Gastroesophageal sphincter (tissue), 4 donors: ENCODE results near the gene CACNA1C. TPM values are rescaled to one million over a fixed set of nuclear protein-coding genes. Genes with fewer than 3 reads are reported as not detected.
A peak's percentile ranks its signal among the peaks of the same experiment; 100 is the strongest.

Source experiments
- ATAC-seq: fragments of 150-250 bp; one replicate; pipeline ENCODE4 v1.9.1; 2016; ENCODE audit warnings: mild to moderate bottlenecking, moderate library complexity
- H3K27ac ChIP-seq, 4 donors: fragments of 200-600 bp; sonication (generic) in 3 of 4; 1 replicate in 3 of 4; 2 replicates in 1 of 4; pipeline ENCODE4 v1.5.1; 2016 to 2019
- H3K27me3 ChIP-seq: fragments of 200-600 bp; sonication (generic); one replicate; pipeline ENCODE4 v1.5.1; 2019
- H3K36me3 ChIP-seq, 2 donors: fragments of 200-600 bp; sonication (generic); one replicate each; pipeline ENCODE4 v1.5.1; 2019; ENCODE audit warnings: control low read depth in 1 of 2
- H3K4me1 ChIP-seq, 3 donors: fragments of 200-600 bp; sonication (generic); 1 replicate in 2 of 3; 2 replicates in 1 of 3; pipeline ENCODE4 v1.5.1; 2016 to 2019; ENCODE audit warnings: control low read depth in 2 of 3
- H3K4me3 ChIP-seq, 2 donors: fragments of 200-600 bp; sonication (generic); one replicate each; pipeline ENCODE4 v1.5.1; 2019; ENCODE audit warnings: mild to moderate bottlenecking in 1 of 2, moderate library complexity in 1 of 2
- H3K9me3 ChIP-seq, 3 donors: fragments of 200-600 bp; sonication (generic); one replicate each; pipeline ENCODE4 v1.5.1; 2017 to 2019; ENCODE audit warnings: control low read depth in 2 of 3
- EP300 ChIP-seq: sonication (generic); formaldehyde crosslinking; IDR thresholded peaks from one replicate; pipeline ENCODE4 v1.6.1; 2017; ENCODE audit warnings: antibody characterized with exemption, mild to moderate bottlenecking
- POLR2A ChIP-seq, 2 donors: fragments of 450-650 bp; IDR thresholded peaks; one replicate each; pipeline ENCODE4 v1.6.1; 2017; ENCODE audit warnings: antibody characterized with exemption in 2 of 2, mild to moderate bottlenecking in 2 of 2, moderate library complexity in 1 of 2
- POLR2AphosphoS5 ChIP-seq: sonication (generic); formaldehyde crosslinking; IDR thresholded peaks from one replicate; pipeline ENCODE4 v1.6.1; 2017; ENCODE audit warnings: antibody characterized with exemption
- WGBS, 2 donors: methylation state at CpG; one replicate each; pipeline ENCODE4 v1.1.5; 2018; ENCODE audit warnings: low coverage in 1 of 2; 5-methylcytosine and 5-hydroxymethylcytosine counted together
- total RNA-seq, 4 donors: library from RNA; depleted of rRNA; stranded (reverse); fragments of >200 nt; gene quantifications; one replicate each; pipeline ENCODE4 v1.1.0, GENCODE V29; 2016
- TF ChIP-seq, protein P1 (sequence below), 4 experiments: fragments of 200-600 bp in 2 of 4; fragments of 450-650 bp in 2 of 4; sonication (generic) in 1 of 4; IDR thresholded peaks; one replicate each; pipeline ENCODE4 v1.5.1; 2017 to 2019; ENCODE audit warnings: antibody characterized with exemption in 4 of 4, mild to moderate bottlenecking in 2 of 4, moderate library complexity in 2 of 4

The CACNA1C gene
- total RNA-seq, 4 donors from 2014 or later: 22.9 to 96.2 (median 41.4) TPM

DNA sequence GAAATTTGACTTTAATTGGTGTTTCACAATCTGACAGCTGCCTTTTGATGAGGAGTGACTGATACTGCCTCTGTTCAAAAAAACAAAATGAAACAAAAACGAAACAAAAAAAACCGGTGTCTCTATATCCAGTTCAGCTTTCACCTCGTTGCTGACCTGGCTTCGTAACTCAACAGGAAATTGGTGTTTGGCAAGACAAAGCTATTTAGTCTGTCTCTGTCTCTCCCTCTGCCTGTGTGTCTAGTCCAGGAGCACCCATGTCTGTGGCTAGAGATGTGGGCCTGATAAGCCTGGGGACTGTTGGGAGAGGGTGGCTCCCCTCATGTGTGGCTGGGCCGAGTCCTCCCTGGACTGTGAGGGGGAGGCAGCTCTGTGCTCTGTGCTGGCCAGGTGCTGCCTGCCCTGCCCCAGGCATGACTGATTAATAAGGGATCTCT is 11.3 kb downstream of the CACNA1C start:
- no peaks in the 10 kb centered on the region for H3K36me3 ChIP-seq
- peak; percentile 58 for ATAC-seq
- H3K4me1 ChIP-seq: peaks cover 0 to 95% (median 0%) of the 10 kb centered on the region in 3 donors
- H3K27me3 ChIP-seq: no peaks in the 10 kb centered on the region
- 8 to 10% methylated on average over 4 of the region's 5 CpGs for WGBS, 2 donors
- H3K27ac ChIP-seq: peak overlapping the region; percentile 12 to 76 (median 70)
- peaks cover 0 to under 1% (median 0%) of the 10 kb centered on the region in 3 donors for H3K9me3 ChIP-seq
- TF ChIP-seq POLR2AphosphoS5: no peak
- no peak for TF ChIP-seq POLR2A (IDR thresholded peaks at IDR 0.05)
- TF ChIP-seq EP300: no peak
- TF ChIP-seq, protein P1, sequence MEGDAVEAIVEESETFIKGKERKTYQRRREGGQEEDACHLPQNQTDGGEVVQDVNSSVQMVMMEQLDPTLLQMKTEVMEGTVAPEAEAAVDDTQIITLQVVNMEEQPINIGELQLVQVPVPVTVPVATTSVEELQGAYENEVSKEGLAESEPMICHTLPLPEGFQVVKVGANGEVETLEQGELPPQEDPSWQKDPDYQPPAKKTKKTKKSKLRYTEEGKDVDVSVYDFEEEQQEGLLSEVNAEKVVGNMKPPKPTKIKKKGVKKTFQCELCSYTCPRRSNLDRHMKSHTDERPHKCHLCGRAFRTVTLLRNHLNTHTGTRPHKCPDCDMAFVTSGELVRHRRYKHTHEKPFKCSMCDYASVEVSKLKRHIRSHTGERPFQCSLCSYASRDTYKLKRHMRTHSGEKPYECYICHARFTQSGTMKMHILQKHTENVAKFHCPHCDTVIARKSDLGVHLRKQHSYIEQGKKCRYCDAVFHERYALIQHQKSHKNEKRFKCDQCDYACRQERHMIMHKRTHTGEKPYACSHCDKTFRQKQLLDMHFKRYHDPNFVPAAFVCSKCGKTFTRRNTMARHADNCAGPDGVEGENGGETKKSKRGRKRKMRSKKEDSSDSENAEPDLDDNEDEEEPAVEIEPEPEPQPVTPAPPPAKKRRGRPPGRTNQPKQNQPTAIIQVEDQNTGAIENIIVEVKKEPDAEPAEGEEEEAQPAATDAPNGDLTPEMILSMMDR (IDR thresholded peaks at IDR 0.05): no peak
- H3K4me3 ChIP-seq: peak overlapping the region; percentile 5 to 18

DNA sequence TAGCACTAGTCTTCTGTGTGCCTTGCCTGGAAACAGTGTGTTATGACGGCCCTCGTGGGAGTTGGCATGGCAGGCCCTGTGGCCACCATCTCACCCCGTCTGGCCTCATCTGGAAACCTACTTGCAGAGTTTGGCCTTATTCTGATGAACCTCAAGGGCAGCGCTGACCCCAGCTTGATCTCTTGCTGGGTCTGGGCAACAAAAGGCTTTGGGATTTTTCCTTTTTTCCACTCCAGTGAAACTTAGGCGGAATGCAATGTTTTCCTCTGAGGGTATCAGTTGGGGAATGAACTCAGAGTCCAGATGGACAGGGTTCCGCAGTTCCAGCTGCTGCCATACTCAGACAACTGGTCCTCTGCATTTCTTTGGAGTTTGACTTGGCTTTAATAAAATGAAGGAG is 15.9 kb downstream of the CACNA1C start:
- 72% methylated on average over 2 of the region's 6 CpGs; no CpG with 5 or more reads in 1 of the 2 donors for WGBS, 2 donors
- H3K27me3 ChIP-seq: no peaks in the 10 kb centered on the region
- TF ChIP-seq, protein P1 (IDR thresholded peaks at IDR 0.05): no peak
- TF ChIP-seq POLR2A (IDR thresholded peaks at IDR 0.05): no peak
- no peak for TF ChIP-seq EP300
- TF ChIP-seq POLR2AphosphoS5: no peak
- H3K36me3 ChIP-seq: no peaks in the 10 kb centered on the region
- peaks cover 0 to 23% (median 0%) of the 10 kb centered on the region in 3 donors for H3K9me3 ChIP-seq
- no peak overlapping the region for H3K4me3 ChIP-seq
- no peak for ATAC-seq
- H3K4me1 ChIP-seq: peaks cover 0 to 67% (median 0%) of the 10 kb centered on the region in 3 donors
- peak overlapping the region in 2 of 4 donors; percentile 22 to 54 for H3K27ac ChIP-seq

DNA sequence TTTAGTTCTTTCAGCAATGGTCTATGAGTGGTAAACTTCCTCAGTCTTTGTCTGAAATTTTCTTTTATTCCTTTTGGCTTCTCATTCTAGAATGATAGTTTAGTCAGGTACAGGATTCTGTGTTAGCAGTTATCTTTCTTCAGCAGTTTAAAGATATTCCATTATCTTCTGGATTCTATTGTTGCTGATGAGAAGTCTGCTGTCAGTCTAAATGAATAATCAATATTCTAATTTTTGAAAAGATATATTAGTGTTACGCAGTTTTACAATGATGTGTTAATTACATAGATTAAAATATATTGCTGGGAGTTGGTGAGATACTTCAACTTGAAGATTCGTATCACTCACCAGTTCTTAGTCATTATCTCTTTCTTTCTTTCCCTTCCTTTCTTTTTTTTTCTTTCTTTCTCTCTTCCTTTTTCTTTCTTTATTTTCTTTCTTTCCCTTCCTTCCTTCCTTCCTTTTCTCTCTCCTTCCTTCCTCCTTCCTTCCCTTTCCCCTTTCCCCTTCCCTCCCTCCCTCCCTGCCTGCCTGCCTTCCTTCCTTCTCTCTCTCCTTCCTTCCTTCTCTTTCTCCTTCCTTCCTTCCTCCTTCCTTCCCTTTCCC is 17.8 kb downstream of the CACNA1C start:
- no peaks in the 10 kb centered on the region for H3K36me3 ChIP-seq
- peak overlapping the region in 1 of 4 donors; percentile 27 for H3K27ac ChIP-seq
- no peak for ATAC-seq
- TF ChIP-seq, protein P1 (IDR thresholded peaks at IDR 0.05): no peak
- no peak for TF ChIP-seq EP300
- no peak for TF ChIP-seq POLR2A (IDR thresholded peaks at IDR 0.05)
- no peak for TF ChIP-seq POLR2AphosphoS5
- 92 to 100% methylated on average over 2 of the region's 2 CpGs for WGBS, 2 donors
- peaks cover 0 to 23% (median 0%) of the 10 kb centered on the region in 3 donors for H3K9me3 ChIP-seq
- H3K4me3 ChIP-seq: no peak overlapping the region
- peaks cover 2 to 65% (median 6%) of the 10 kb centered on the region in 3 donors for H3K4me1 ChIP-seq
- no peaks in the 10 kb centered on the region for H3K27me3 ChIP-seq

DNA sequence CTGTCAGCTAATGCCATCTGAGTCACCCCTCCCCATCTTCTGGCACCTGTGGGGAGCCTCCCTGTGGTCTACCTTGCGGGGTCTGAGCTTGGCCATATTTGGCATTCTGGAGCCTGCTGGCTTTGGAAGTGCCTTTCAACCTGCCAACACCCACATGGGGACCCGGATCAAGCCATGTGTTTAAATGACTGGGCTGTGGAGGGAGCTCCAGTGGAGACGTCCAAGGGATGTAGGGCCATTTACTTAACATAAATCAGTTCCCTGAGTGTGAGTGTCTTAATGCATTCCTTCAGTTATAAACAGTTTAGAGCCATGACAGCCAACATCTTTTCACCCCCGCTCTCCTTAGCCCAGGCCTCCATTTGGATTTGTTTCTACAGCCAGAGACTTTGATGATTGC is 22.0 kb downstream of the CACNA1C start:
- TF ChIP-seq, protein P1 (IDR thresholded peaks at IDR 0.05): no peak
- peak; percentile 74 for TF ChIP-seq POLR2AphosphoS5
- Histone ChIP-seq H3K4me3 (no peak overlapping the region), H3K4me1 (peaks cover 8 to 62% (median 13%) of the 10 kb centered on the region in 3 donors), H3K27ac (peak overlapping the region; percentile 82 to 98 (median 84)), H3K36me3 (no peaks in the 10 kb centered on the region), H3K27me3 (no peaks in the 10 kb centered on the region), H3K9me3 (peaks cover 0 to 15% (median 0%) of the 10 kb centered on the region in 3 donors)
- peak; percentile 66 for ATAC-seq
- 85% methylated on average over 2 of the region's 4 CpGs; no CpG with 5 or more reads in 1 of the 2 donors for WGBS, 2 donors
